ENCODE data around the gene LPP.
A peak's percentile ranks its signal among the peaks of the same experiment; 100 is the strongest.

LPP gene

DNA sequence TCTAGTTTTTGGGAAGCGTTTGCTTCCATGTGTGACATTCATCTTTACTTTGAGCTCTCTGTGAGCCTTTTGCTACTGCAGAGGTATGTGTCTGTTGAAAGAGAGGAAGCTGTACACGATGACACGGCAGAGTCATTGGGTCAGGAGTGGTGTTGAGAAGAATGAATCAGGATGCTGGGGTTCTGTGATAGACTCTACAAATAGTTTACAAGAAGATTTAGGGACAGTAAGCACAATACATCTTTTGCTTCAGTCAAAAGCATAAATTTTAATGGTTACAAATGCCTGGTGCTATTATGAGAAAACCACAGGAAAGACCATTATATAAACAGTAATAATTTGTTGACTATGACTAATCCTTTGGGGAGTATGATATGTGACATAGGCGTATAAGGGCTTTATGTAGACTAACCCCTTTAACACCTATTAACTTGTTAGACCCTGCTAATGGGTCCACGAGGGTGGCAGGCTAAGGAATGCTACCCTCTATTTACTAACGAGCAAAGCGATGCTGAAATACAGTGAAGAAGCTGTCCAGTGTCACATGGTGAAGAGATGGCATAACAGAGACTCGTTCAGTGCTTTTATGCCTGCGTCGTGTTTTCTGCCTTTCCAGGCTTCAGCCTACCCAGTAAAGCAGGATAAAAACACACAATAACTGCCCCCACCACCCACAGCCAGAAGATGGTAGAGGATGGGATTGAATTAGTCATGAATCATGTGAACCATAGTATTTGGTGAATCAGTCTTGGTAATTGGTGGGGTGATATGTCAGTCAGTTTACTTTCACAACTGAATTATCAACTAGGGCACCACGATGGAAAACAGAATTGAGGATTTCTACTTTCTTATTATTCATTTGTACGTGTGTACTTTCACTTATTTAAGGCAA, 118.8 kb downstream of the LPP start:
- no peak for DNase-seq (ENCODE audit: low spot score)

DNA sequence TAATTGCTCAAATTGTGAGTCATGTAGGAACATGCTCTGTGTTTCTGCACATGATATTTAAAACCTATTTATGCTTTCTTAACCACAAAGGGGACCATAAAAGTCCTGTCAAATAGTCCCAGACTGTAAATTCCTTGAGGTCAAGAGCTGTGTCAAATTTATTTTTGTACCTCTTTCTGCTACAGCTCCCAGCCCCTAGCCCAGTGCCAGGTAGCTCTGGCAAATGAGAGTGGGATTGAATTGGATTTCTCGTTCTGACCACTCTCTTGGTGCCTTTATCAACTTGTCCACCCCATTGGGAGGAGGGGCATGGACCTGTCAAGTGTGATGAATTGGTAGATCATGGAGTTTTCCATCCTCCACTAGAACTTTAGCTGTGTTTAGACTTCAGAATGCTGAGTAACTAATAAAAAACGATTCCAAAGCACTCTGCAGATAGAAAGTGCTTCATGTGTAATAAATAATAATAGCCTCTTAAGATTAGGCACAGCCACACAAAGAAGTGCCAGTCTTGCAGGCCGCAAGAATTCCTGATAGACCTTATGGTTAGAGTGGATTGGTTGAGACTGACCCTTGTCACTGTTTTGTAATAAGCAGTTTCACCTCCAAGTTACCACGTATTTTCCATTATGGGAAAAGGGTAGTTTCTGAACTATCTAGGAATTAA, 120.4 kb downstream of the LPP start:
- DNase-seq (ENCODE audit: low spot score) = no peak

DNA sequence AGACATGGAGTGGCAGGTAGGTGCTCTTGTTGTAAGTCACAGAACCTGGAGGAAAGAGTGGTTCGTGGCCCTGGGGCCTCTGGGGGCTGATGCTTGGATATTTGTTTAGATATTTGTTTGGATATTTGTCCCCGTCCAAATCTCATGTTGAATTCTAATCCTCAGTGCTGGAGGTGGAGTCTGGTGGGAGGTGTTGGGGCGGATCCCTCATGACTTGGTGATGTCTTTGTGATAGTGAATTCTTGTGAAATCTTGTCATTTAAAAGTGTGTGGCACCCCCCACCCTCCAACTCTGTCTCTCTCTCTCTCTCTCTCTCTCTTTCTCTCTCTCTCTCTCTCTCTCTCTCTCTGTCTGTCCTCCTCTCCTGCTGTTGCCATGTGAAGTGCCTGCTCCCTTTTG, 122.4 kb downstream of the LPP start:
- no peak for DNase-seq (ENCODE audit: low spot score)

DNA sequence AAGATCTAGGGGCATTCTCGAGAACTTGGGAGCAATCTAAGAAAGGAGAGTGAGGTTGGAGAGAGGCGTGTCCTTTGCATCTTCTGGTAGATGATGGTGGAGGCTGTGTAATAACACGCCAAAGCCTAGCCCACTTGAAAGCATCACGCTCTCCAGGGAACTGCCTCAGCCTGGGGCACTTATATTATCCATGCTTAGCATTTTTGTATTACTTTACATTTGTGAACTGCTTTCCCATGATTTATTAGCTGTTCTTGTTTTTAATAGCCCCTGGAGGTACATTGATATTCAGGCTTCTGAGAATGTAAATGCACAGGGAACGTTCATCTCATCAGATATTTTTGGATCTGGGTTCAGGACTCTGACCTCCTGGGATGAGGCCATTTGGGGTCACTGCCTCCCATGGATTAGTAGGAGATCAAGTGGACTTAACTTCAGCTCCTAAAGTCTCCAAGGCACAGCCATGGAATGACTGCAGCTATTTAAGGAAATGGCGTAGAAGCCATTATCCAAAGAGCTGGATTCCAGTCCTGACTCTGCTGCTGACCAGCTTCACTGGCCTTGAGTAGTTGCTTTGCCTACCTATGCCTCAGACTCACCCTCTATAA, 124.9 kb downstream of the LPP start:
- no peak for DNase-seq (ENCODE audit: low spot score)

DNA sequence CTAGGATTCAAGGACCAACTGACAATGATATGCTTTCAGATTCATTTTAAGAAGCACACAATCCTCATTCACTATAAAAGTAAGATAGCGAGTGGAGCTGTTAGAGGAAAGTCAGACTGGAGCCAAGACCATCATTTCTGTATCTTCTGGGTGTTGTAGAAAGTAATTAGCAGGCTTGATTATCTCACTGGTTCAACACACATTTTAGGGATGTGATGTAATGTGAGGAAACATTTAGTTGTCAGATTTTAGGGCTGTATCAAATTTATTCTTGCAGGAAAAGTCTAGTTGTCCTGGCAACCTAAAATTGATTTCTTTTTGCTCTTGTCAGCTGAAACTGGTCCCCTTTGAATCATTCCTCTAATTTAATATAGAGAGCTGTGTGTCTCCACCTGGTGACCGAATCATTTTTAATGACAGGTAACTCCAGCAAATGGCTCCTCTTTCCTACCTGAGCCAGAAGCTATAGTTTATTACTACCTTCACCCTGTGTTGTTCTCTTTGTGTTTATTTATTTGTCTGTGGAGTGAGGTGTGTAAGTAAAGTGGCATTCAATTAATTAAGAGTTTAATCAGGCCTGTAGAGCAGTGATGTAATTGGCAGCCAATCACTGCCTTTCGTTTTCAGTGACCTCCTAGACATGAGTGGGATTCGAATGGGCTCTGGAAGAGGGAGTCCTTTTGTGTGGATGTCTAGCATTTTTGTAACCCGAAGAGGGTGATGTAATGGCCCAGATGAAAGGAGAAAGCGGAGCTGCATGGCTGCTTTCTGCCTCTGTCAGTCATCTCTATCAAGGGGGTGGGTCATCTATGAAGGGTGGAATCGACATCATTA, 125.8 kb downstream of the LPP start:
- no peak for DNase-seq (ENCODE audit: low spot score)

DNA sequence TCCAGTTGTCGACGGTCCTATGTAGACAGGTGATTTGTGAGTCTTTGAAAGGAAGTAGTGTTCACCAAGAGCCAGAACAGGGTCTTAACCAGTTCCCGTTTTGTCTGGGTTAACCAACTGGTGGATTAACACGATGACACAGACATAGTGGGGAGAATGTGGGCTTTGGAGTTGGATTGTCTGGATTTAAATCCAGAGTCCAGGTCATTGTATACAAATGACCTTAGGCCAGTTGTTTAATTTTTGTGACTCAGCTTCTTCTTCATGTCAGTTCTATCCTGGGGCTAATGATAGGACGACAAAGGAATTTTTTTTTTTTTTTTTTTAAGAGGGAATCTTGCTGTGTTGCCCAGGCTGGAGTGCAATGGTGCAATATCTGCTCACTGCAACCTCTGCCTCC, 126.7 kb downstream of the LPP start:
- DNase-seq (ENCODE audit: low spot score) = no peak

DNA sequence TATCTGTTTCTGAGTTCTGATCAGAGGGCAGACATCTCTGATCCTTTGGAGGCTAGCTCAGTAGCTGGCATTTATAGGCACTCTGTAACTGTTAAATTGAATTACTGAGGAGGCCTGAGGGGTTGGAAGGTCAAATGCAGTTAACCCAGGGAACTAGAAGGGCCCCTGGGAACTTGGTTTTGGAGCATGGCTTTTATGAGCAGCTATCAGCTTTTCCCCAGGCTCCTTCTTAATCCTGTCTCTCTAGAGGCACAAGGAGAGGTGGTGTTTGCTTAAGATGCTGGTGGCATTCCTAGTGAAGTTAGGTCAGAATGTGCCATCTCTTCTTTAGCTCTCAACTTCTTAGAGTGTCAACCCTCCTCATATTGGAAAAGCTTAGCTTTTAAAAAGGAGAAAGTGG, 128.9 kb downstream of the LPP start:
- no peak for DNase-seq (ENCODE audit: low spot score)

DNA sequence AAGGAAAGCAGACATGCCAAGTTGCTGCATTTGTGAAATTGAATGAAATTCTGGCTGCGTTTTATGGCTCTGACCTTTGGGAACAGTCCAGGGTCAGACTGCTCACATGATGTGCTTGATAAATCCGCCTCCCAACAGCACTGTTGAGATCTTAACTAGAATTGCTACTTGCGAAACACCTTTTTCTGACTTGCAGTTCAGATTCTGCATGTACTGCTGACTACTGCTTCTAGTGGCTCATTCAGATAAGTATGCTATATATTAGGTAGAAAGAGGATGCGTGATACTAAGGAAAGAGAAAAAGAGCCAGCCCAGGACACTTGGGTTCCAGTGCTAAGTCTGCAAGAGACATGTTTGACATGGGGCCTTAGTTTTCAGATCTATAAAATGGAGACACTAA, 129.4 kb downstream of the LPP start:
- DNase-seq (ENCODE audit: low spot score) = no peak

DNA sequence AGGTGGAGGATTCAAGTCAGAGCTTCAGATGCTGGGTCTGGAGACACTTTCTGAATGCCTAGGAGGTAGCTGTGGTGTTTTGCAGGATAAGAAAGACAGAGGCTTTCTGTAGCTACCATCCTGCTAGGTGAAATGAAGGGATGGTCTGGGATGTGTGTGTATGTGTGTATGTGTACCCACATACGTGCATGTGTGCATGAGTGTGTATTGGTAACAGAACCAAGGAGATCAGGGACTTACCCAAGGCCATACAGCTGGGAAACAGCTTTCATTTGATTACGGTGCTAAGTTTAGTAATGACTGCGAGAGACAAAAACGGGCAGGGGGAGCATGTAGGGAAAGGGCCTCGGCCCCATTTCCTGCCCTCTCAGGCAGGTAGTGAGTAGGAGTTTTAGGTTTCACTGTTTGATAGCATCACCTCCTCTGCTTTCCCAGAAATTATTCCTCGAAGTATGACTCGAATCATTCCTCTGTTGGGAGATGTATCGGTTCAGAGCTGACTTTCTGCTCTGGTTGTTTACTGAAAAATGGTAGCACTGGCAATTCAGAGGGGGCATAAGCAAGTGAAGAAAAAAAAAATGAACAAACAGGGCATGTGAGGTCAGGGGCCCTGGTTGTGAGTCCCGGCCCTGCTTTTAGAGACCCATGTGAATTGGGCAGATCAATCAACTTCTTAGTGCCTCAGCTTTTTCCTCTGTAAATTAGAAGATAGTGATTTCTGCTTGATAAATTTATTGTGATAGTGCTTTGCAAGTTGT, 130.7 kb downstream of the LPP start:
- DNase-seq (ENCODE audit: low spot score) = no peak

DNA sequence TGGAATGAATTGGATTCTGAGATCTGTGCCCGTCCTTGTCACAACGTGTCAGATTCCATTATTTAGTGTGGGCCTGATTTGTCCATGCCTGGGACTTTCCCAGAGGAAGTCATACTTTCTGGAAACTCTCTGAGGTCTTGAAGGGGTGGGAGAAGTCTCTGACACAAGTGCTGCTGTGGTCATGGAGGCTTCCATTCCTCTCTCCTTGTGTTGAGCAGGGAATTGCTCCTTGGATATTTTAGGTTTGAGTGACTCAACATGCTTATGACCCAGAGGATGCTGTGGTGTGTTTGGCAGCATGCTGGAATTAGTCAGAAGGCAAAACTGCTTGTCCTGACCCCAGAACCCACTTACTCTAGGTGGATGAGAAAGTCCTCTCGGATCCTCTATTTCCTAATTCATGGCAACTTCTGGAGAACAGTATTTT, 132.1 kb downstream of the LPP start:
- peak; percentile 79 for DNase-seq (ENCODE audit: low spot score)

DNA sequence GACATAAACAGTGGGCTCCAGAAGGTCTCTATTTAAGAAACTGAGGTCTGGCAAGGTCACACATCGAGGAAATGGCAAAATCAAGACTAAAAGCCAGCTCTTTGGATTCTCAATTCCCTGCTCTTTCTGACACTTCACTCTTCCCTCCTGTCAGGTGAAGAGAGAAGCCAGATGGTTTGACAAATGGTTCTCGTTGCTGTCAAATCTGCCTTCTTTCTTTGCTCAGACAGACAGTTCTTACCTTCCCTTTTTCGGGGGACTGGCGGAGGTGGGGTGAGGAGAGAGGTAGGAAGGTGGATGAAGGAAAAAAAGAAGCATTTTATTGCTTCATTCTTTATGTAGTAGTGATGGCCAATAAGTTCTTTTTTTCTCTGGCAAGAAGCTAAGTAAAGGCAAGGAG, 133.4 kb downstream of the LPP start:
- DNase-seq (ENCODE audit: low spot score) = no peak

DNA sequence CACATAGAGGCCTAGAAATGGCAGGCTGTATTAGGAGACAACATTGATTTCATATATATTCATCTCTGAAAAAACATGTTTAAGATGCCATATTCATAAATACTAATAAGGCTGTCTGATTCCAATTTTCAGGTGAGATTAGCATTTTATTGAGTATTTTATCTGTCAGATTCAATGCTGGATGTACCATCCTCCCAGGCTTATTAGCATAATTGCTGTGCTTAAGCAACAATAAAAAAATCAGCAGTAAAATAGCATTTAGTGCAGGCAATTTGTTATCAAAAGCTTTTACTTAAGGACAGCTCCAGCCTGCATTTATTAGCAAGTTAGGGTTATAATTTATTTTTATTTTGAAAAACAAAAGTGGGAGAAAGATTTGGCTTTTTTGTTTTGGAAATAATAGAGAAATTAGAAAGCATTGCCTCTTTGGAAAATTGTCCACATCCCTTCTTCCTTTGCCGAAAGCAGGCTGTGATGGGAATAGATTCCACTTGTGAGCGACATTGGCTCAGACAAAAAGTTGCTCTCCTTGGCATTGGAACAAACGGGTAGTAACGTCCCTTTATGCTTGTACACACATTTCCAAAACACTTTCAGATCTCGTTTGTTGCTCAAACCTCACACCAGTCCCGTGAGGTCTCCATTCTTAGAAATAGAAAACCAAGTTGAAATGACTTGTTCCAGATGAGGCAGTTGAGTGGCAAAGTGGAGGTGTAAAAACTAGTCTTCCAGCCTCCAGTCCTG, 134.0 kb downstream of the LPP start:
- DNase-seq (ENCODE audit: low spot score) = no peak

DNA sequence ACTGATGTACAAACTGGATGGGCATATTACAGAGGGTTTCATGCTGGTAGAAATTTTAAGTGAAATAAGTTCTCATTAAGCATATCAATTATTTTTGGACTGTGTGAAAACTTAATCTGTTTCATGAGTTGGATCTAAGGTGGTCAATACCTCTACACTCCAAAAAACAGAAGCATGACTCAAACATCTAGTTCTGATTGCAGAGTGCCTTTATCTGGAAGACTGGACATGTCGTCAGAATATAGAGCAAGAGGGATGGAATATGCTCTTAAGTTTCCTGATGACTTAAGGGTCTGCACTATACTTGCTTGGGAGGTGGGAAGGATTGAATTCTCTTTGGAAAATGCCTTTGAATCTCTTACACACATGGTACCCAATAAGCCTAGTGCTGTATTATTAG, 138.3 kb downstream of the LPP start:
- DNase-seq (ENCODE audit: low spot score) = no peak

DNA sequence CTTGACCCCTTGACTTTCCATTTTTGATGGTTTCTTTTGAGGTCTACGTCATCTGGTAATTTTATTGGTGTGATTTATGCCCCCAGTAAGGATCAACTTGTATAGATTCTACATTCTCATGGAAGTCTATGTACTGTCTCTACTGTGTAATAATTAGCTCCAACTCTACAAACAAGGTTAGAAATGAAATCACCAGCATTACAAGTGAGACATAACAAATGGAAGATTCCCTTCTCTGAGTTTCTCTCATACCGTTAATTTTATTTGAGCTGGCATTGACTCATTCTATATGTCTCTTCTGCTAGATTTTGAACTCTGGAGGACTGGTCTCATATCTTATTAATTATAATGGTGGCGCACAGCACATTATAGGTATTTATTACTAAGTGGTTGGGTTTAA, 138.9 kb downstream of the LPP start:
- no peak for DNase-seq (ENCODE audit: low spot score)

DNA sequence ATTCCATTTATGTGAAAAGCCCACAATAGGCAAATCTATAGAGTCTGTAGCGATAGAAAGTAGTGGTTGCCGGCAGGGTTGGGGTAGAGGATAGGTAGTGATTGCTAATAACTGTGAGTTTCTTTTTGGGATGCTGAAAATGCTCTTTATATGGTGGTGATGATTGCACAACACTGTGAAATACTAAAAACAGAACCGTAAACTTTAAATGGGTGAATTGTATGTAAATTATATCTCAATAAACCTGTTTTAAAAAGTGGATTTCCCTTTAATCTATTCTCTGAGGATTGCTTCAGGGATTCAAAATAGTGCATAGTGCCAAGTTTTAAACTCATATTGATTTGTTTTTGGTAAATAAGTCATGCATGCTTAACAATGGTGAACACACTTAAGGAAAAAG, 140.2 kb downstream of the LPP start:
- DNase-seq (ENCODE audit: low spot score) = no peak

DNA sequence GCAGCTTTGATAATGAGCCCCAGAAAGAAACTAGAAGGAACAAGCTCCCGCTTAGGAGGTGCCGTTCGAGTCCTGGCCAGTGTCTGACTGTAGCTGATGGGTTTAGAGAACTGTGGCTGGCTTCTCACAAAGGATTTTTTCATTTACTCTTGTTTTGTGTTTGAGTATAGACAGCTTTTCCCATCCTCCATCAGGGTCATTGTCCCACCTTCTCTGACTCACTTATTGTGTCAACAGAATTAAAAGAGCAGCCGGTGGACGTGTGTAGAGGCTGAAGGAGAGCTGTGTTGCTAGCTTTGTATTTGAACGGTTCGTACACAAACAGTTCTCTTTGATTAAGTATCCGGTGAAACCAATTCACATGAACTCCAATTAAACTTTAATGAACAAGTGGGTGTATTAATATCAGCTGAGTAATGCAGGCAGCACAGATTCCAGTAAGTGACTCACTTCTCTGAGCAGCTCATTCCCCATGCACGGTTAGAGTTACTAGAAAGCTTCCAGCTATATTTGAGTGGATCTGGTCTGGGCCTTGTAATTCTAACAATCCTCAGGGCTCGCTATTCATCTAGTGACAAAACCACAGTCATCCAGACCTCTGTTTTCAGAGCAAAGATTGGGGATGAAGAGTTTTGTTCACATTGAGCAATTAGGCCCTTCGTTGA, 141.0 kb downstream of the LPP start:
- DNase-seq (ENCODE audit: low spot score) = peak; percentile 67

DNA sequence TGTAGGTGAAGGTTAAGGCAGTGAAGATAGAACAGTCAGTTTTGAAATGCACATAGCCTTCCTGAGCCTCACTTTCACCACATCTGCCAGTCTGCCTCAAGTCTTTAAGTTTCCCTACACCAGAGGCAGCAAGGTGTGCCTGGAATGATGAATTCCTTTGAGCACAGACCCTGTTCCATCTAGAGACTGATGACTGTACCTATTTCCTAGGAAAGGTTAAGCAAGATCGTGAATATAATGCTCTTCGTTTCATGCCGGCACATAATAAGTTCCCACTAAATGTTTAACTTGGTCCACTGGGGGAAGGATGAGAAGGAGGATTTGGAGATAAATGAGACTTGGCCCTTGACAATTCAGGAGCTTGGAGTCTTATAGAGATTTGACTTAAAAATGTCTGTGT, 141.9 kb downstream of the LPP start:
- no peak for DNase-seq (ENCODE audit: low spot score)

DNA sequence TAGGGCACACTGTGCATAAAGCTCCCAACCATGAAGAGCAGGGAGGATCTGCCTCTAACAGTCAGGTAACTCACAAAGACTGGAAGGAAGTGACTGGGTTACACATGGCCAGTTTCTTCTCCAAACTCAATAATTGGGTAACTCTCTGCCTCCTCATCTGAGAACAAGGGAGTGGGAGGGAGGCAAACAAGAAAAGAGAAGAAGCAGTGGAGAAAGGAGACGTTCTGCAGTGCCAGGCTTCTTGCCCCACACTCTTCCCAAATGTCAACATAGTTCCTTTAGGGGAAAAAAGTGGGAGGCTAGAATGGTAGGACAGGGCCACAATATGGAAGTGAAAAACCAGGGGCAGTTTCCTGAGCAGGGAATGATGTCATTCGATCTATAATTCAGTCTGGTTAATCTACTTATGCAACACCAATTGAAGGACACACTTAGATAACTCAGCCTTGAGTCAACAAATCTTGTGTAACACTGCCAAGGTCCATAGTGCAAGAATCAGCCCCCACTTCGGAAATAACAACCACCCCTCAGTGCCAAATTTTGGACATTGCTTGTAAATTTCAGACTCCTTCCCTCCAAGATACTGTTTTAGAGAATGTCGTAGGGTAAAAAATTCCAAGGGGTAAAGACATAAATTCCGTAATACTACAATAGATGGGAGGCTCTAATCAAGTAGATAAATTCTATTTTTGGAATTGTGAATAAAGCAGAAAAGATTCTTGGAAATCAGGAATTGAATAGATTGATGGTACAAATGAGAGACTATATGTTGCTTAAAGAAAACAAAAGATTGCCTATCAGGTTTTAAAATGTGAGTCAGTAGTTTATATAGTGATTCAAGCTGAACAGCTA, 143.0 kb downstream of the LPP start:
- DNase-seq (ENCODE audit: low spot score) = no peak

DNA sequence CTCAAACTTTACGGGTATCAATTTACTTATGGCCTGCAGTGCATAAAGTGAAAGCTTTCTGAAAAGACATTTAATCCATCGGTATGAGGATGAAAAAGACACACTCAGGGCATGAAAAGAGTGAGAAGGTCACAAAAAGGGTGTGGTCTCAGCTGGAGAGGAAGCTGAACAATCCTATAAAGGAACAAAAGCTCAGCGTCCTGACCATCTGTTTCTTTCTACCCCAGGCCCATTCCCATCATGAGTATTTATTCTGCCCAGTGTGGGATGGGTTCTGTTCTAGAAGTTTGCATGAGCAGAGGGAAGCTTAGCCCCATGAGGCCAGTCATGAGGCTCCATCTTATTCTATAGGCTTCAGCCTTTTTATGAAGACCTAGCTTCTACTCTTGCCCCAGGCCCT, 144.6 kb downstream of the LPP start:
- no peak for DNase-seq (ENCODE audit: low spot score)

All from AG08396 (cell line).